ENCODE data around the gene PROZ.

The PROZ gene

DNA sequence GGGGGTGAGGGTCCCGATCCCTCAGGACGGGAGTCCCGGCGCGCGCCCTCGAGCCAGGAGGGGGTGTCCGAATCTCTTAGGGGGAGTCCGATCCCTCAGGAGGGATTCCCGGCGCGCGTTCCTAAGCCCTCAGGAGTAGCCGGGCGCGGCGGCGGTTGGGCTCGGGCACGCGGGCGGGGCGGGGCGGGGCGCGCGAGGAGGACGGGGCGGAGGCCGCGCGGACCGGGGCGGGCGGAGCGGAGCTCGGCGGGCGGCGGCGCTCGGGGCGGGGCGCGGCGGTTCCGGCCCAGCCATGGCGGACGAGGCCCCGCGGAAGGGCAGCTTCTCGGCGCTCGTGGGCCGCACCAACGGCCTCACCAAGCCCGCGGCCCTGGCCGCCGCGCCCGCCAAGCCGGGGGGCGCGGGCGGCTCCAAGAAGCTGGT lies 50.9 kb downstream of the PROZ start, which contains the start of gene CUL4A:
Gene CUL4A (plus strand): TSS at position 278 of the 423 bp plus-strand sequence. CDS start 15 bp downstream, at position 293.
- DNase-seq = peak; percentile 5

DNA sequence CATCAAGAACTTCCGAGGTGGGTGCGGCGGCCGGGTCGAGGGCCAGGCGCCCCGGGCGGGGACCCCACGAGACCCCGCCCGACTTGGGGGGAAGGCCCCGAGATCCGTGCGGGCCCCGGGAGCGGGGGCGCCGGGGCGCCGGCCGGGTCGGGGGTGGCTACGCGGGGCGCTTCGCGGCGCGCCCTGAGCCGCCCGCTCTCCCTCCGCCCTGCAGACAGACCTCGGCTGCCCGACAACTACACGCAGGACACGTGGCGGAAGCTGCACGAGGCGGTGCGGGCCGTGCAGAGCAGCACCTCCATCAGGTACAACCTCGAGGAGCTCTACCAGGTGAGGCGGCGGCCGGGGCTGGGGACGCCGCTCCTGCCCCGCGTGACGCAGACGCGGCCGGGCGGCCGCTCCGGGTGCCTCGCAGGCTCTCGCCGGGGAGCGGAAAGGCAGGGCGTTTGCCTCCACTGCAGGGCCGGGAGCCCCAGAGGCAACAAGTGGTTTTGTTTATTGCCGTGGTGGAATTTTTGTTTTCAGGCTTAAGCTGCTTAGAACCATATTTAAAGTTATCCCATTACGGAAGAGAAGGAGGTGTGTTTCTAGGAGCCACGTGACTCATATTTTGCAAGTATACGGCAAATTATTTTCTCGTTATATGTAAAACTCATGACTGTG lies 51.4 kb downstream of the PROZ start:
- DNase-seq = peak; percentile 2

- DNase-seq = no peak
These were observed 52.4 kb downstream of the PROZ start for GRCh38 chr13:113210833-113211232.

GRCh38 chr13:113211774-113212173 lies 53.3 kb downstream of the PROZ start:
- DNase-seq = no peak

DNA sequence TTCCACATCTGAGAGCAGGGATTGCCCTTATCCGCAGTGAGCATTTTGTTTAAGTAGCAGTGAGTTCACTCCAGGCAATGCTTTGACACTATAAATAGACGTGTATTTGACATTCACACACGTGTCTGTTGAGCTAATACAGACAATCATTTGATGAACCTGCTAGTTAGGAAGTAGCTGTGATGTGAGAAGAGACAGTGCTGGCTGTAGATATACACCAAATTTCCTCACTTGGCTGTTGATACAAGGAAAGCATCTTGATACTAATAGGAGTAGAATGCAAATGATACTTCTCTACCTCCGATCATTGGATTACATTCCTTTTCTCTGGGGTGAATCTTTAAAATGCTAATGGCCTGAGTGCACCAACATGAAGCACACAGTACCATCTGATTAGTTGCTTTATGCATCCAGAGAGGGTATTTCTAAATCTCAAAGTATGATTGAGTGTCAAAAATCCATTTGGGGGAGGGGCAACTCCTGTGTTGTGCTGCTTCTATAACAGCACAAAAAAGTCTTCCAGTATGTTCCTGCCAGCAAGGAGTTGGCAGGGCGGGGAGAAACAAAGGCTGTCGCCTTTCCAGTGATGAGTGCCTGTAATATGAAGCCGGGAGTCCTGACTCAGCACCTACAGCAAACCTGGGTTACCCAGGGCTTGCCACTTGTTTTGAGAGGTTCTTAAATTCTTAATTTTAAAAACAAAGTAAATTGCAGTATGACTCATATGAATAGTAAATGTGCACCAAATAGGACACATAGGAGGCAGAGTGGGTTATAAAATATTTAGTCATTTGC lies 58.0 kb downstream of the PROZ start:
- no peak for DNase-seq

GRCh38 chr13:113218586-113218985 lies 60.1 kb downstream of the PROZ start:
- DNase-seq = no peak

- no peak for DNase-seq
These were observed 61.0 kb downstream of the PROZ start for GRCh38 chr13:113219256-113219940.

DNA sequence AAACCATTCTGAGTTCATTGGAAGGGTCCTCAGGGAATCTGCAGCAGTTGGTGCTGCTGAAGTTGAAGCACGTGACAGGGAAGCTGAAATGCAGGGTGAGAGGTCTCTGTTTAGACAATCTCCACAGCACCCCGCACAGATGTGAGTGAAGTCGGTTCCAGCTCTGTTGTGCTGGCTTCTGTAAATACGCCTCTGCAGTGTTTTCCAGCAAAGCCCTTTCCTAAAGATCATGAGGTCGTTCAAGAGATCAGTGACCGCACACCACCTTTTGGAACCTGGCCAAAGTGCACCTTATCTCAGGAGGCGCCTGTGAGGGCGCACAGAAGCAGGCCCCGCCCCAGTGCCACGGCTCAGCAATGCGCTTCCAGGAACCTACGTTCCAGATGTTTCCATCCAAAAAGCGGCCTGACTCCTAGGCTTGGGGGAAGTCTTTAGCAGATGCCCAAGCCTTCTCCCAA lies 61.7 kb downstream of the PROZ start:
- no peak for DNase-seq

GRCh38 chr13:113220877-113221276 lies 62.4 kb downstream of the PROZ start:
- DNase-seq = no peak

All from NCI-H1417 treated with DMSO at 0.1 percent for 48 hours (cell line).